Panc1 (cell line): ENCODE data around the gene RPUSD4. TPM values are rescaled to one million over a fixed set of nuclear protein-coding genes. Genes with fewer than 3 reads are reported as not detected.

Experiments used
- ATAC-seq: fragments of 200-7000 bp; cut with Tn5 transposase; 2 replicates; pipeline ENCODE4 v1.9.1; 2020; ENCODE audit warnings: mild to moderate bottlenecking, moderate library complexity
- BruUV-seq: library from RNA; stranded (reverse); fragments of 400-500 nt; replicated peaks from 2 replicates; lab custom pipeline; 2021; lab: Mats Ljungman, UMichigan
- CTCF ChIA-PET: fragments of 300-600 bp; sonication (Branson Sonifier 250); formaldehyde crosslinking; loops from one replicate; lab custom pipeline; 2022; ENCODE audit warnings: antibody characterized with exemption; lab: Charles Lee
- POLR2A ChIA-PET: fragments of 300-600 bp; sonication (Branson Sonifier 250); formaldehyde crosslinking; loops from one replicate; lab custom pipeline; 2022; ENCODE audit warnings: antibody characterized with exemption; lab: Charles Lee
- DNase-seq: peaks from one replicate; pipeline ENCODE4 v3.0.0-alpha.2; 2010; ENCODE audit warnings: low read depth, low spot score
- H3K27ac ChIP-seq: 2 replicates; pipeline ENCODE4 v1.5.1; 2011; ENCODE audit warnings: mild to moderate bottlenecking, low read length, inconsistent platforms
- H3K27me3 ChIP-seq: fragments of 200-500 bp; sonication (Bioruptor generic); 2 replicates; pipeline ENCODE4 v1.6.0; 2014; ENCODE audit warnings: low read length, inconsistent platforms; ENCODE audit not compliant: control insufficient read depth, insufficient read depth
- H3K36me3 ChIP-seq: fragments of 200-500 bp; sonication (Bioruptor generic); 2 replicates; pipeline ENCODE4 v1.5.1; 2014; ENCODE audit warnings: inconsistent platforms, mild to moderate bottlenecking, low read length, moderate library complexity; ENCODE audit not compliant: control insufficient read depth, insufficient read depth
- H3K4me1 ChIP-seq: 2 replicates; pipeline ENCODE4 v1.5.1; 2011; ENCODE audit warnings: inconsistent platforms, mild to moderate bottlenecking, low read length, moderate library complexity; ENCODE audit not compliant: control insufficient read depth, insufficient read depth
- H3K4me3 ChIP-seq, 2 experiments: 2 replicates each; pipeline ENCODE4 v1.5.1; 2011 to 2012; ENCODE audit warnings: low read depth in 2 of 2, low read length in 2 of 2, mild to moderate bottlenecking in 2 of 2, inconsistent platforms in 1 of 2, moderate library complexity in 1 of 2
- H3K9me3 ChIP-seq: fragments of 200-500 bp; sonication (Bioruptor generic); 2 replicates; pipeline ENCODE4 v1.5.1; 2014; ENCODE audit warnings: low read depth, mild to moderate bottlenecking, inconsistent platforms, low read length, moderate library complexity; ENCODE audit not compliant: control insufficient read depth, insufficient read depth
- POLR2AphosphoS5 ChIP-seq: IDR thresholded peaks from 2 replicates; pipeline ENCODE4 v1.6.1; 2012; ENCODE audit warnings: mild to moderate bottlenecking, low read depth, low read length, moderate library complexity
- SIN3A ChIP-seq: IDR thresholded peaks from 2 replicates; pipeline ENCODE4 v1.6.1; 2012; ENCODE audit warnings: low read depth, mild to moderate bottlenecking, low read length, moderate library complexity, borderline replicate concordance; ENCODE audit not compliant: insufficient read depth
- TCF7L2 ChIP-seq: IDR thresholded peaks from 2 replicates; pipeline ENCODE4 v1.6.1; 2011; ENCODE audit warnings: mild to moderate bottlenecking, low read depth, low read length, inconsistent platforms
- in situ Hi-C: cut with HindIII; loops from 2 replicates; pipeline ENCODE4 v1.10.0; 2016; ENCODE audit warnings: low sequenced_read_pairs, low pct_unique_long_range_greater_than_20kb
- intact Hi-C: fragments of 100-400 bp; cut with micrococcal nuclease; formaldehyde crosslinking; loops from one replicate; pipeline ENCODE4 v1.10.0; 2022; ENCODE audit not compliant: unreplicated experiment
- total RNA-seq: library from RNA; stranded (reverse); gene quantifications from one replicate; pipeline ENCODE4 v1.2.1, GENCODE V29; 2021; ENCODE audit not compliant: unreplicated experiment
- TF ChIP-seq, protein P1 (sequence below), 2 experiments: IDR thresholded peaks; 2 replicates each; pipeline ENCODE4 v1.6.1; 2011 to 2012; ENCODE audit warnings: low read depth in 2 of 2, control low read depth in 1 of 2, low read length in 1 of 2, mild to moderate bottlenecking in 1 of 2, moderate library complexity in 1 of 2; ENCODE audit not compliant: insufficient read depth in 1 of 2
- TF ChIP-seq, protein P2 (sequence below): fragments of 450-650 bp; IDR thresholded peaks from 2 replicates; pipeline ENCODE4 v1.5.1; 2017; ENCODE audit warnings: mild to moderate bottlenecking

The RPUSD4 gene
- total RNA-seq, 1 experiment from 2014 or later = 52.3 TPM

DNA sequence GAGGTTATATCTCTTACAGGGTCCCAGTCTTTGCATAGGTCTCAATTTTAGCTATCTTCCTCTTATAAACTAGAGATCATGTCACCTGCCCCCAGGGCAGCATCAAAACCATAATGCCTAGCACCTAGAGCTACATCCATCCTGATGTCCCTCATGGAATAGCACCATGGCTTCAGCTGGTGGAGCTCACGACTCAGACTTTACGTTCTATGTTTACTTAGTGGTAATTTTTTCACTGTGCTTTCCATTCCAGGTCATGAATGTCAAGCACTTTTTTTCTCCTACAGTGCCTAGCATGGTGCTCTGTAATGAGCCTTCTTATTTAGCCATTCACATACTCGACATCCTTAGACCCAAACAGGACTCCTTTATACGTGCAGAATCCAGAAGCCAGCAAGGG, 58.4 kb downstream of the RPUSD4 start:
- ChIA-PET CTCF (no interaction called here), POLR2A (interaction anchor here (0.8 kb wide), 1 partner anchor 35 kb away, joined by 5 read pairs; no protein-coding TSS in a partner anchor)
- no peak for TF ChIP-seq POLR2AphosphoS5
- TF ChIP-seq, protein P1, sequence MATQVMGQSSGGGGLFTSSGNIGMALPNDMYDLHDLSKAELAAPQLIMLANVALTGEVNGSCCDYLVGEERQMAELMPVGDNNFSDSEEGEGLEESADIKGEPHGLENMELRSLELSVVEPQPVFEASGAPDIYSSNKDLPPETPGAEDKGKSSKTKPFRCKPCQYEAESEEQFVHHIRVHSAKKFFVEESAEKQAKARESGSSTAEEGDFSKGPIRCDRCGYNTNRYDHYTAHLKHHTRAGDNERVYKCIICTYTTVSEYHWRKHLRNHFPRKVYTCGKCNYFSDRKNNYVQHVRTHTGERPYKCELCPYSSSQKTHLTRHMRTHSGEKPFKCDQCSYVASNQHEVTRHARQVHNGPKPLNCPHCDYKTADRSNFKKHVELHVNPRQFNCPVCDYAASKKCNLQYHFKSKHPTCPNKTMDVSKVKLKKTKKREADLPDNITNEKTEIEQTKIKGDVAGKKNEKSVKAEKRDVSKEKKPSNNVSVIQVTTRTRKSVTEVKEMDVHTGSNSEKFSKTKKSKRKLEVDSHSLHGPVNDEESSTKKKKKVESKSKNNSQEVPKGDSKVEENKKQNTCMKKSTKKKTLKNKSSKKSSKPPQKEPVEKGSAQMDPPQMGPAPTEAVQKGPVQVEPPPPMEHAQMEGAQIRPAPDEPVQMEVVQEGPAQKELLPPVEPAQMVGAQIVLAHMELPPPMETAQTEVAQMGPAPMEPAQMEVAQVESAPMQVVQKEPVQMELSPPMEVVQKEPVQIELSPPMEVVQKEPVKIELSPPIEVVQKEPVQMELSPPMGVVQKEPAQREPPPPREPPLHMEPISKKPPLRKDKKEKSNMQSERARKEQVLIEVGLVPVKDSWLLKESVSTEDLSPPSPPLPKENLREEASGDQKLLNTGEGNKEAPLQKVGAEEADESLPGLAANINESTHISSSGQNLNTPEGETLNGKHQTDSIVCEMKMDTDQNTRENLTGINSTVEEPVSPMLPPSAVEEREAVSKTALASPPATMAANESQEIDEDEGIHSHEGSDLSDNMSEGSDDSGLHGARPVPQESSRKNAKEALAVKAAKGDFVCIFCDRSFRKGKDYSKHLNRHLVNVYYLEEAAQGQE (IDR thresholded peaks at IDR 0.05; ENCODE audit: insufficient read depth in 1 of 2, low read depth in 2 of 2, low read length in 1 of 2) = no peak
- TF ChIP-seq, protein P2, sequence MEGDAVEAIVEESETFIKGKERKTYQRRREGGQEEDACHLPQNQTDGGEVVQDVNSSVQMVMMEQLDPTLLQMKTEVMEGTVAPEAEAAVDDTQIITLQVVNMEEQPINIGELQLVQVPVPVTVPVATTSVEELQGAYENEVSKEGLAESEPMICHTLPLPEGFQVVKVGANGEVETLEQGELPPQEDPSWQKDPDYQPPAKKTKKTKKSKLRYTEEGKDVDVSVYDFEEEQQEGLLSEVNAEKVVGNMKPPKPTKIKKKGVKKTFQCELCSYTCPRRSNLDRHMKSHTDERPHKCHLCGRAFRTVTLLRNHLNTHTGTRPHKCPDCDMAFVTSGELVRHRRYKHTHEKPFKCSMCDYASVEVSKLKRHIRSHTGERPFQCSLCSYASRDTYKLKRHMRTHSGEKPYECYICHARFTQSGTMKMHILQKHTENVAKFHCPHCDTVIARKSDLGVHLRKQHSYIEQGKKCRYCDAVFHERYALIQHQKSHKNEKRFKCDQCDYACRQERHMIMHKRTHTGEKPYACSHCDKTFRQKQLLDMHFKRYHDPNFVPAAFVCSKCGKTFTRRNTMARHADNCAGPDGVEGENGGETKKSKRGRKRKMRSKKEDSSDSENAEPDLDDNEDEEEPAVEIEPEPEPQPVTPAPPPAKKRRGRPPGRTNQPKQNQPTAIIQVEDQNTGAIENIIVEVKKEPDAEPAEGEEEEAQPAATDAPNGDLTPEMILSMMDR = no peak
- TF ChIP-seq SIN3A = no peak
- no peak for TF ChIP-seq TCF7L2
- no peak for DNase-seq
- Histone ChIP-seq H3K27ac (no peak overlapping the region), H3K27me3 (peaks cover 3% of the 10 kb centered on the region; the same call in 1 of the 2 replicates), H3K4me1 (peaks cover 10% of the 10 kb centered on the region), H3K4me3 (no peak overlapping the region), H3K9me3 (peaks cover 5% of the 10 kb centered on the region; the same call in 1 of the 2 replicates), H3K36me3 (no peaks in the 10 kb centered on the region)
- BruUV-seq = no TSS peak
- in situ Hi-C loops = no loop called here
- no peak for ATAC-seq
- intact Hi-C loops = no loop called here

GRCh38 chr11:126152586-126152985, 58.9 kb downstream of the RPUSD4 start:
- ChIA-PET CTCF (no interaction called here), POLR2A (interaction anchor here (0.6 to 0.8 kb wide), 2 partner anchors 34 to 63 kb away, joined by 5 to 6 read pairs; no protein-coding TSS in a partner anchor)
- H3K4me1 ChIP-seq = peaks cover 11% of the 10 kb centered on the region
- ATAC-seq = no peak
- DNase-seq = no peak
- BruUV-seq = no TSS peak
- H3K27me3 ChIP-seq = peaks cover 3% of the 10 kb centered on the region; the same call in 1 of the 2 replicates
- H3K9me3 ChIP-seq = peaks cover 5% of the 10 kb centered on the region; the same call in 1 of the 2 replicates
- H3K4me3 ChIP-seq = no peak overlapping the region
- intact Hi-C loops (no loop called here), in situ Hi-C loops (no loop called here)
- H3K27ac ChIP-seq = no peak overlapping the region
- no peaks in the 10 kb centered on the region for H3K36me3 ChIP-seq
- TF ChIP-seq TCF7L2 = no peak
- TF ChIP-seq SIN3A = no peak
- TF ChIP-seq, protein P1 (IDR thresholded peaks at IDR 0.05; ENCODE audit: insufficient read depth in 1 of 2, low read depth in 2 of 2, low read length in 1 of 2) = no peak
- TF ChIP-seq, protein P2 = no peak
- no peak for TF ChIP-seq POLR2AphosphoS5
